Hindlimb muscle (tissue), 1 donor: ENCODE measurements around the gene C19orf73. TPM values are rescaled to one million over a fixed set of nuclear protein-coding genes. Genes with fewer than 3 reads are reported as not detected.
A peak's percentile ranks its signal among the peaks of the same experiment; 100 is the strongest.

Experiments used
- DNase-seq: peaks from one replicate; pipeline ENCODE4 v3.0.0-alpha.2; 2013
- polyA plus RNA-seq: library from polyadenylated mRNA; unstranded; fragments of 120-200 nt; gene quantifications from one replicate; pipeline ENCODE4 v1.2.1, GENCODE V29; 2013; ENCODE audit not compliant: insufficient read length

The C19orf73 gene, protein sequence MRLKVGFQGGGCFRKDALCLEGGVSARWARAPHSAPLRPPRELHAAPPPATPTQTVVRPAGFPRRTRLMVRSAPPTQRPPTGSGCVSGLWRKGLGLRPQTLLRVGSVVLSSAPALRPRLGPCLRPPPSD
- polyA plus RNA-seq = 0.54 TPM

GRCh38 chr19:49118565-49119410 lies at the start of gene C19orf73:
Gene C19orf73 (minus strand): TSS chr19:49119143. CDS start chr19:49119022, 121 bp downstream.
- DNase-seq = peak; percentile 95

GRCh38 chr19:49168421-49168820 lies 49.5 kb upstream of the C19orf73 start:
- no peak for DNase-seq

- no peak for DNase-seq
These were observed 49.0 kb upstream of the C19orf73 start for GRCh38 chr19:49167857-49168409.

- no peak for DNase-seq
These were observed 46.9 kb upstream of the C19orf73 start for GRCh38 chr19:49165865-49166301.

GRCh38 chr19:49165111-49165750 lies 46.3 kb upstream of the C19orf73 start:
- no peak for DNase-seq

DNA sequence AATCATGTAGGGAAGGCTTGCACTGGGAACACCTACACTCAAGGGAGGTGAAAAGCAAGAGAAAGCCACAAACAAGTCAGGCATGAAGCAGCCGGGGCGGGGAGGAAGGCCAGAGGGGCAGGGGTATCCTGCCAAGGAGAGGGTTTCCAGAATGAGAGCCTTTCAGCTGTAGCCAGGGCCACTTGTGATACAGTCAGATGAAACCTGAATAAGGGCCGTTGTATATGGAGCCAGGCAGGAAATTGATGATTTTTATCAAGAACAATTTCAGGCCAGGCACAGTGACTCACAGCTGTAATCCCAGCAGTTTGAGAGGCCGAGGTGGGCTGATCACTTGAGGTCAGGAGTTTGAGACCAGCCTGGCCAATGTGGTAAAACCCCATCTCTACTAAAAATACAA lies 43.0 kb upstream of the C19orf73 start:
- no peak for DNase-seq

DNA sequence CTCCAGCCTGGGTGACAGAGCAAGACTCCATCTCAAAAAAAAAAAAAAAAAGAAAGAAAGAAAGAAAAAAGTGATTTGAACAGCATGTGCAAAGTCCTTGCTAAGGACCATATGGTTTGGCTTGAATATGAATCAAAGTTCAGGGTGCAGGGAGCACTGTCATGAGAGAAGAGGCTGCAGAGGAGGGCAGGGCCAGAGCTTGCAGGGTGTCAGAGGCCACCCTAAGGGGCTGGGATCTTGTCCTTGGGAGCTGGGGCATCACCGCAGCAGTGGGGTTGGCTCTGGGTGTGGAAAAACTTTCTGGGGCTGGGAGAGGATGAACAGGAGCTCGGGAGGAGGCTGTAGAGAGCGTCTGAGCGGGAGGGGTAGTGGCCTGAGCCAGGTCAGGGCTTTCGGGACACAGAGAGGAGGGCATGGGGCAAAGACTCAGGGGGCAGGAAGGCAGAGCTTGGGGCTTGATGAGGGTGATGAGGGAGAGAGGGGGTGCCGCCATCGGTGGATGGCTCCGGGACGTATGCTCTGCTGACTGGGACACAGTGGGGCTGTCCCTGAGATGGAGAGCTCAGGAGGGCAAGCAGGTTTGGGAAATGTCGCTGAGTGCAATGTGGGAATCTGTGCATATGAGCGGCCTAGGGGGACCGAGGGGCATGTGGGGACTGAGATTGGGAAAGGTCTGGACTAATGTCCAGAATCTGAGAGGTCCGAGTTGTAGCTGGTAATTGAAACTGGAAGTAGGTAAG lies 41.7 kb upstream of the C19orf73 start:
- DNase-seq = no peak

GRCh38 chr19:49157445-49158224 lies 38.7 kb upstream of the C19orf73 start, which contains the start of gene TRPM4:
Gene TRPM4 (plus strand): TSS chr19:49157792. CDS start chr19:49157867, 75 bp downstream.
- peak; percentile 89 for DNase-seq

DNA sequence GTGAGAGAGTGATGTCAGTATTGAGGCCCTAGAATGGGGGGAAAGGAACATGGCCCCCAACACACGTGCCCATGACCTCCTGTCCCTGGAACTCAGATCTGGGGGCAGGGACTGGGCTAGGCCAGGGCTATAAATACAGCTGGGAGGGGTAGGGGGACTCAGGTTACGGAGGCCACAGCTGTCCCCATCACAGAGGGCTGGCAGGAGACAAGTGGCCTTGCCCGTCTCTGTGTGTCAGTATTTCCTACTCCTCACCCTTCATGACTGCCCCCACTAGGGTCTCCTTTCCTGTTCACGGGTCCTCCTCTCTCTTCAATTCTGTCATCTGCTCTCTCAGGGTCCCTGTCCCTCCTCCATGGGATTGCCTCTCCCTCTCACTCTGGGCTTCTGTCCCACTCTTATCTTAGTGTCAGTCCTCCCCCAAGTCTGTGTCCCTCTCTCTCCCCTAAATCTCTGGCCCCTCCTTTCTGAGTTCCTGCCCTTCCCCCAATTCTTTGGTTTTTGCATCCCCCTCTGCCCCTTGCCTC lies 36.9 kb upstream of the C19orf73 start:
- DNase-seq = no peak

- DNase-seq = no peak
These were observed 36.3 kb upstream of the C19orf73 start, which contains the start of gene HRC for GRCh38 chr19:49155005-49155819. Gene HRC (minus strand): TSS chr19:49155396. CDS start chr19:49155237, 159 bp downstream.

DNA sequence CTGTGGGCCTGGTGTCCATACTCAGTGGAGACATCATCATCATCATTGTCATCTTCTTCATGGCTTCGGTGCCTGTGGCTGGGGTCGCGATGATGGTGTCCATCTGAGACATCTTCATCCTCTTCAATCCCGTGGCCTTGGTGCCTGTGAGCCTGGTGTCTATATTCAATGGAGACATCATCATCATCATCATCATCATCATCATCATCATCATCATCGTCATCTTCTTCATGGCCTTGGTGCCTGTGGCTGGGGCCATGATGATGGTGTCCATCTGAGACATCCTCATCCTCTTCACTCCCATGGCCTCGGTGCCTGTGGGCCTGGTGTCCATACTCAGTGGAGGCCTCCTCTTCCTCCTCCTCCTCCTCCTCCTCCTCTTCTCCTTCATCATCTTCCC lies 35.3 kb upstream of the C19orf73 start:
- no peak for DNase-seq

- DNase-seq = no peak
These were observed 34.3 kb upstream of the C19orf73 start for GRCh38 chr19:49153167-49153809.

DNA sequence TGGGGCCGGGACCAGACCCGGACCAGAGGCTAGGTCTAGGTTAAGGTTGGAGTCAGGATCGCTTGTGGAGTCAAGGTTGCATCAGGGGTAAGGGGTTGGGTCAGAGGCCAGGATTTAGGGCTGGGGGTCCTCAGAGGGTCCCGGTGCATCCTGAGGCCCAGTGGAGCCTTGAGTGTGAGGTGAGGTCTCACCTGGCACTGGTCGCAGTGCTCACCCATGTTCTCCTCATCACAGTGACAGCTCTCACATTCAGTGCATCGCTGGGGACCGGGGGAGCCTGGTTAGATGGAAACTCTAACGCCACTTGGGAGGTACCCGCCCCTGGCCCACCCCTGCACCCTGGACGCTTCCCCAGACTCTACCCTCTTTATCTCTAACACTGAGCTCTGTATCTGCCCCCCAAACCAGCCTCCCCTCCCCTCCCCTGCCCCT lies 33.2 kb upstream of the C19orf73 start:
- no peak for DNase-seq

DNA sequence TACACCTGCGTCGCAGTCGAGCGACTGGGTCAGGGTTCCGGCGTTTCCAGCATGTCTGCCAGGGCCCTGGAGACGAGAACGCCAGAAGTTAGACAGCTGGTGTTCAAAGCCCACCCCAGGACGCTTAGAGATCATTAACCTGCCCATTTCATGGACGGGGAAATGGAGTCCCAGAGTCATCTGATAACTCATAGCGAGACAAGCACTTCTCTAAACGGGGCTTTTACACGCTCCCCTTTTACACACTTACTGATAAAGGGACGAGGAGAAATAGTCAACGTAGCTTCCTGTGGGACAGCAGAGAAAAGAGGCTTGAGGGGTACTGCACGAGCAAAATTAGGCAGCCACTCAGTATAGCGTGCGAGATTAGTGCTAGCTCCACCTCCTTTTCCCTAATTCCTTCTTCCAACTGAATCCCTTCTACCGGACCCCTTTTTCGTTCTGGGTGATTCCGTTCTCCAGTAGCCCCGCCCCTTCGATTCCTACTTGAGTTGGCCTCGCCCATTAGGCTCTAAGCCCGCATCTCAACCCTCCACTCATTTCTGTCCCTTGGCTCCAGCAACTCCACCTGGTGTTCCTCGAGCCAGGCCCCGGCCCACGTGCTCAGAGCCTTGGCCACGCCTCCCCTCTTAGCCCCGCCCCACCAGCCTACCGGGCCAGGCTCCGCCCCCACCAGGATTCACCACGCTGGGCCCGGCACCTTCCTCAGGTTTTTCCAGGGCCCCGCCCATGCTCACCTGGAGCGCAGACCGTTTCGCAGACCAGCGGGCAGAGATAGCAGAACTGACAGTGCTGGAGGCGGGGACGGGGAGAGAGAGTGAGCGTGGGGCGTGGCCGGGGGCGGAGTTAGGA lies 32.5 kb upstream of the C19orf73 start:
- no peak for DNase-seq

DNA sequence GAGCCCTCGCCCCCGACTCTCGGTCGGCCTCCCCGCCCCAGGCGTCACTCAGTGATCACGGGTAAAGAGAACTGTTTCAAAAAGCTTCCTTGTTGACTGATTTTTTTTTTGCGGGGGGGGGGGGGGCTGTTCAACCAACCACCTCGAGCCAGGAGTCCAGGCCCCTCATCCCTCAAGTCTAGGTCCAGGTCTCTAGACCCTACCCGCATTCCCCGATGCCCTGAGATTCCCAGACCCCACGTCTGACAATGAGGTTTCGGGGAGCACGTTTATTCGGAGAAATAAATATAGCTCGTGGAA lies 32.0 kb upstream of the C19orf73 start:
- no peak for DNase-seq

GRCh38 chr19:49150106-49150943 lies 31.4 kb upstream of the C19orf73 start:
- peak; percentile 93 for DNase-seq

- DNase-seq = peak; percentile 90
These were observed 30.7 kb upstream of the C19orf73 start for GRCh38 chr19:49149652-49150105.
